ENCODE data around the gene DDB1.

Gene DDB1

DNA sequence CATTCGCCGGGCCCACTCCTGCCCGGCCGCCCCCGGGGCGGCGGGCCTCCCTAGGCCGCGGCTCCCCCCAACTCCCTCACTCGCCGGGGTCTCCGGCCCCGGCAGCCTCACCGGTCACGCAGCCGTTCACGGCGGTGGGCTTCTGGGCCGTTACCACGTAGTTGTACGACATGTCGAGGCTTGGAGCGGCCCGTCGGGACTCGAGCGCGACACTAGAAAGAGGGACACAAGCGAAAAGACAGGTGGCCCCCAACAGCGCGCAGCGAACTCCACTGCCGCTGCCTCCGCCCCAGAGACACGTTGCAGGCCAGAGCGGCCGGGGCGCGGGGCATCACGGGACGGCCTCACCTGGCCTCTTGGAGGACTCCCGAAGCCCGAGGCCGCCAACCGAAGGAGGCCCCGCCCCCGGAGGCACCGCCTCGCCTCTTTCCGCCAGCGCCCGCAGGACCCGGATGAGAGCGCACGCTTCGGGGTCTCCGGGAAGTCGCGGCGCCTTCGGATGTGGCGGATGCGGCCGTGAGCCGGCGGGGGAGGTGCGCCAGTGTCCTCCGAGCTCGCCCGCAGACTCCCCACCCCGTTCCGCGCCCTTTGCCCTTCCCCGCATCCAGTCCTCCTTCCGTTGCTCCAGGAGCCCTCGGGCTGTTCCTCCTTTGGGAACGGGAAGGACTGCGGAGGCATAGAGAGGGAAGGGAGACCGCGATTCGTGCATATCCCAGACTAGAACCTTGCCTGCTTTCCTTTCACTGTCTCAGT is at the start of gene DDB1, which contains the start of gene TKFC:
Gene DDB1 (minus strand): TSS at position 309 of the 753 bp plus-strand sequence. CDS start 137 bp downstream, at position 172.
Gene TKFC (plus strand): TSS at position 432 of the 753 bp plus-strand sequence. CDS start 1,501 bp downstream, outside the sequence.
- no peak for TF ChIP-seq GATA2 (IDR thresholded peaks at IDR 0.05; ENCODE audit: low read depth, low read length)
- TF ChIP-seq GATA3 (IDR thresholded peaks at IDR 0.05; ENCODE audit: low read depth, low read length): no peak

DNA sequence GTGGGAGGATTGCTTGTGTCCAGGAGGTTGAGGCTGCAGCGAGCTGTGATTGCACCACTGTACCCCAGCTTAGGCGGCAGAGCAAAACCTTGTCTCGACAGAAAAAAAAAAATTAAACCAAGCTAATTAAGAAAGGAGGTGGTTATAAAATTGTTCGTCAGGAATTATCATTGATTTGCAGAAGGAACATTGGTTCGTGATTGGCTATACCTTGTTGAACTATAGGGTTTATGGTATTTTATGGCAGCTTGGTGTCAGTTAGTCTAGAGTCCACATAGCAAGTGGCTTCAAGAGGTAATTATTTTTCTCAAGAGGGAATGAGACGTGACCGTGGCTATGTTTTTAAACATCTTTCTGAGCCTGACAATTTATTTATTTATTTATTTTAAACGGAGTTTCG is 48.0 kb upstream of the DDB1 start:
- TF ChIP-seq GATA2 (IDR thresholded peaks at IDR 0.05; ENCODE audit: low read depth, low read length) (no peak), GATA3 (IDR thresholded peaks at IDR 0.05; ENCODE audit: low read depth, low read length) (no peak)

DNA sequence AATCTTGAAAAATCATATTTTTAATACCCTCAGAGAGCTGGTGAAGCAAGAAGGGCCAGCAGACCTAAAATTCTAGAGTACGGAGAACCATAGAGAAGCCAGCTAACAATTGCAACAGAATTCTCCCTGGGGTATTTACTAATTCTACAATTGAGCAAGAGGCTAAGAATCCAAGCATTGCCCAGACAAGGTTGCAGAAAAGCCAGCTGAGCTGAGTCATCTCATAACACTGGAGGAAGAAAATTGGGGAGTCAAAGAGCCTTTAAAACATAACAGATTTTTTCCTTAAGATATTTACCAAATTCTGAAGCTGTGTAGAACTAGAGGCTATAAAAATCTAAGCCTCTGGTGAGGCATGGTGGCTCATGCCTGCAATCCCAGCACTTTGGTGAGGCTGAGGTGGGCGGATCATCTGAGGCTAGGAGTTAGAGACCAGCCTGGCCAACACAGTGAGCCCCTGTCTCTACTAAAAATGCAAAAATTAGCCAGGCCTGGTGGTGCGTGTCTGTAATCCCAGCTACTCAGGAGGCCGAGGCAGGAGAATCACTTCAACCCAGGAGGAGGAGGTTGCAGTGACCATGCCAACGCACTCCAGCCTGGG is 45.9 kb upstream of the DDB1 start:
- TF ChIP-seq GATA3 (IDR thresholded peaks at IDR 0.05; ENCODE audit: low read depth, low read length) (no peak), GATA2 (IDR thresholded peaks at IDR 0.05; ENCODE audit: low read depth, low read length) (no peak)

DNA sequence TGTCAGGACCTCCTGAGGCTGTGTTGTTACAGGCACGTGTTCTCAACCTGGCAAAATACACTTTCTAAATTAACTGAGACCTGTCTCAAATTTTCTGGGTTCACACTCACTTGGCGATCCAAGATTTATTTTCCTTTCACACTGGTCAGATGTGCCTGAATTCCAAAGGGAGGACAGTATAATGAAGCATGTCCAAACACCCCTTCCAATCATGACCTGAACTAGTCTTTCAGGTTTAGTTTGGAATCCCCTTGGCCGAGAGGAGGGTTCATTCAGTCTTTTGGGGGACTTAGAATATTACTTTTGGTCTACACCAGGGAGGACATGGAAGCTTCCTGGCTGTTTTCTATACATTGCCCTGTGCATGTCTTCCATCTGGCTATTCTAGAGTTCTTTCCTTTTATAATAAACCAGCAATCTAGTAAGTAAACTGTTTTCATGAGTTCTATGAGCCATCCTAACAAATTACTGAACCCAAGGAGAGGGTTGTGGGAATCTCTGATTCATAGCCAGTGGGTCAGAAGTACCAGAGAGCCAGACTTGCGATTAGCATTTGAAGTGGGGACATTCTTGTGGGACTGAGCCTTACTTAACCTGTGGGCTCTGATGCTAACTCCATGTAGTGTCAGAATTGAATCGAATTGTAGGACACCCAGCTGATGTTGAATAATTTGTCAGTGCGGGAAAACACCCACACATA is 44.7 kb upstream of the DDB1 start:
- TF ChIP-seq GATA3 (IDR thresholded peaks at IDR 0.05; ENCODE audit: low read depth, low read length) (no peak), GATA2 (IDR thresholded peaks at IDR 0.05; ENCODE audit: low read depth, low read length) (no peak)

DNA sequence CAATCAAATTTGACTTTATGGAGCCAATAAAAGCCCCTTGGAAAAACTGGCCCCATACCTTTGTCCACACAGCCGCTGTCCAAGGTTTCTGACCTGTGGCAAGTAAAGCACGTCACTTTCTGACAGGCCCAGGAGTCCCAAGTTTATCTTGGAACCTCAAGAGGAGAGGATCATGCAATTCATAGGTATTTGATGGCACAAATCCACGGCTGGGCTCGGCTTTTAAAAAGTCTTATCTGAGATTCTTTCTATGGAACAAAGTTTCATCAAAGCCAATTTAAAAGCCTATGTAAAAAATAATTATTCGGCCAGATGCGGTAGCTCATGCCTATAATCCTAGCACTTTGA is 42.8 kb upstream of the DDB1 start:
- TF ChIP-seq GATA2 (IDR thresholded peaks at IDR 0.05; ENCODE audit: low read depth, low read length): no peak
- TF ChIP-seq GATA3 (IDR thresholded peaks at IDR 0.05; ENCODE audit: low read depth, low read length): no peak

DNA sequence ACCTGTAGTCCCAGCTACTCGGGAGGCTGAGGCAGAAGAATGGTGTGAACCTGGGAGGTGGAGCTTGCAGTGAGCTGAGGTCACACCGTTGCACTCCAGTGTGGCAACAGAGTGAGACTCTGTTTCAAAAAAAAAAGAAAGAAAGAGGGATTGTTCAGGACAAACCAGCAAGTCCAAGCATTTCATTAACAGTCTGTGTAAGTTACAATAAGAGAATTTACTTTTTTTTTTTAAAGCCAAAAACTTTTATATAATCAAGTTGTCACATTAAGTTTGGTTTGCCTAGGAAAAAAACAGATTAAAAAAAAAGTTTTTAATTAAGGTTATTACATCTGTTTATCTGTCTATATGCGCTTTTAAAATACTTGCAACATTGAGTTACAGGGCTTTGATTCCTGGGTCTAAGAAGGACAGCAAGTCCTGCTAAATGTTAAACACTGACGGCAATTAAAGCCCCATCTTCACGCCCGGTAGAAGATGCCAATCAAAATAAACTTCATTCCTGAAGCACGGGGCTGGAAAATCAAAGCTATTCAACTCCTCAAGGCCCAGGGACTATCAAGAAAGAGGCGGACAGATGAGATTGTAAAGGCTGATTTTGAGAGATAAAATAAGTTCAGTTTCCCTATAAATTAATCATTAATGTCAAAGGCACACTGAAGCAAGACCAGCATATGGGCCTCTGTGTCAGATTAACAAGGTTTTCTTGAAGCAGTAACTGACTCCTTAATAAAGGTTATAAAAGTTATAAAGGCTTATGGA is 39.9 kb upstream of the DDB1 start:
- no peak for TF ChIP-seq GATA2 (IDR thresholded peaks at IDR 0.05; ENCODE audit: low read depth, low read length)
- TF ChIP-seq GATA3 (IDR thresholded peaks at IDR 0.05; ENCODE audit: low read depth, low read length): no peak

DNA sequence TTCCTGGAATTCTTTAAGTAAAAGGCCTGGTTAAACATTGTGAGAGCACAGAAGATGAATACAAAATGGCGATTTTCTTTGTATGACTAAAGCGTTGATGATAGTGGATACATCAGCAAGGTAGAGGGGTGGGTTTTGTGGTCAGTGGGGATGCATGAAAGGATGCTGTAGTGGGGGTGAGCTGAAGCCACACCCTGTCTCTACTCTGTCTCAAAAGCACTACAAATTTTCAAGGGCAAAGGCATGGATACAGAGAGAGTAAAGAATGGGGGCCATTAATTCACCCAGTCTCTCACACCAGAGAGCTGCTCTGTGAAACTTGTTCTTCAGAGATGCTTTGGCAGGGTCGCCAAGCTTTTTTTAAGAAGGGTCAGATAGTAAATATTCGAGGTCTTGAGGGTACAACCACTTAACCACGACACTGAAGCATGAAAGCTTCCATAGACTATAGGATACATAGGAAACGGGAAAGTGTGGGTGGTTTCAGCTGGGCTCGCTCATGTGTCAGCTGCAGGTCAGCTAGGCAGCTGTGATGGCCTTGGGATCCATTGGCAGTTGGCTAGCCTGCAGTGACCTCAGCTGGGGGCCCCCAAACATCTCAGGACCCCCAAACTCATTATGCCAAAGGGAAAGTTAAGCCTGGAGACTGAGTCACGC is 37.6 kb upstream of the DDB1 start:
- TF ChIP-seq GATA2 (IDR thresholded peaks at IDR 0.05; ENCODE audit: low read depth, low read length) (no peak), GATA3 (IDR thresholded peaks at IDR 0.05; ENCODE audit: low read depth, low read length) (no peak)

DNA sequence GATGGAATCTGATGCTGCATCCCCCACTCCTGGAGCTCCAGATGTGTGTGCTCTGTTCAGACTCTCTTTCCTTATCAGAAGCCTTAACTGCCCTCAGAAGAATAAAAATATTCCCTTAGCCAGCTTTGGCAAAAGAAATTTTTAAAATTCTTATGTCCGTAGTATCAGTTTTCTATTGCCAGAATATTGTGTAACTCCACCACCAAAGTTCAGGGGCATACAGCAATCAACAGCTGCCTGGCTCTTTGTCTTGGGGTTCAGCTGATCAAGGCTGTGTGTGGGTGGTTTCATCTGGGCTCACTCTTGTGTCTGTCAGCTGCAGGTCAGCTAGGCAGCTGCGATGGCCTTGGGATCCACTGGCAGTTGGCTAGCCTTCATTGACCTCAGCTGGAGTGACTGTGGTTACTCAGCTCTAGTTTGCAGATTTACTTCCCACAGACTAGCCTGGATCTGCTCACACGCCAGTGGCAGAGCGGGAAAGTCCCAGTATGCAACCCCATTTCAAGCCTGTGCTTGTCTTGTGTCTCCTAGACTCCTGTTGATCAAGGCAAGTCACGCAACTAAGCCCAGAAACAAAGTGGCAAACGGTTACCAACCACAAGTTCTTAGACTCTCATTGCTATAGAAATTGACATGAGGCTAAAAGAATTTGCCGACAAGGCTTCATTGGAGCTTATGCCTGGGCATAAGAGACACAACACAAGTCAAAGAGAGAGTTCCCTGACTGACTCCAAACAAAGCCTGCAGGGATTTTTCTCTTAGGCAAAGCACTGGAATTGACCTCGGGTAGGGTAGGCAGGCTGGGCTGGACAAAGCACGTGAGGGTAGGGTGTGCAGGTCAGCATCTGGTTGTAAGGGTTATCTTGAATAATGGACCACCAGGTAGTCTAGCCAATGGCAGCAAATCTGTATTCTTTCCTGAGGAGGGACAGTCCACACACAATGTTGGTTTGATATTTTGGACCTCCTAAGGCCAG is 36.8 kb upstream of the DDB1 start:
- no peak for TF ChIP-seq GATA3 (IDR thresholded peaks at IDR 0.05; ENCODE audit: low read depth, low read length)
- no peak for TF ChIP-seq GATA2 (IDR thresholded peaks at IDR 0.05; ENCODE audit: low read depth, low read length)

DNA sequence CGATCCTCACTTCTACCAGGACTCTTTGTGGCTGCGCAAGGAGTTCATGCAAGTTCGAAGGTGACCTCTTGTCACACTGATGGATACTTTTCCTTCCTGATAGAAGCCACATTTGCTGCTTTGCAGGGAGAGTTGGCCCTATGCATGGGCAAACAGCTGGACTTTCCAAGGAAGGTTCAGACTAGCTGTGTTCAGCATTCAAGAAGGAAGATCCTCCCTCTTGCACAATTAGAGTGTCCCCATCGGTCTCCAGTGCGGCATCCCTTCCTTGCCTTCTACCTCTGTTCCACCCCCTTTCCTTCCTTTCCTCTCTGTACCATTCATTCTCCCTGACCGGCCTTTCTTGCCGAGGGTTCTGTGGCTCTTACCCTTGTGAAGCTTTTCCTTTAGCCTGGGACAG is 35.7 kb upstream of the DDB1 start:
- TF ChIP-seq GATA2 (IDR thresholded peaks at IDR 0.05; ENCODE audit: low read depth, low read length) (no peak), GATA3 (IDR thresholded peaks at IDR 0.05; ENCODE audit: low read depth, low read length) (no peak)

DNA sequence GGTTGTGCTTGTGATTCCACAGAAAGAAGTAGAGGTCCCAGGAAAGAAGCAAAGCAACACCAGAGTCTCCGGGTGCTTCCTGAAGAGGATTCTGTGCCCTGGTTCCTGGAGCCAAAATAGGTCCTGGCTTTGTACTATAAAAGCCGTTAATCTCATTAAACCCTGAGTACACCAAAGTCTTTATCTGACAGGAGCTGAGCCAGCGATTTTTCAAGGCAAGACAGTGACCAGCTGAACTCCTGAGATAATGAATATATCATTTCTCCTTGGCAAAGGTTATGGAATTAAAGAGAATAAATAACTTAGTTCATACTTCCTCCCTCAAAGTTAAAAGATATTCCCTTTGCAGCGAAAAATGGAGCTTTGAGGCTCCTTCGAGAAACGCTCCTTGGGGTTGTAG is 34.5 kb upstream of the DDB1 start:
- no peak for TF ChIP-seq GATA2 (IDR thresholded peaks at IDR 0.05; ENCODE audit: low read depth, low read length)
- no peak for TF ChIP-seq GATA3 (IDR thresholded peaks at IDR 0.05; ENCODE audit: low read depth, low read length)

DNA sequence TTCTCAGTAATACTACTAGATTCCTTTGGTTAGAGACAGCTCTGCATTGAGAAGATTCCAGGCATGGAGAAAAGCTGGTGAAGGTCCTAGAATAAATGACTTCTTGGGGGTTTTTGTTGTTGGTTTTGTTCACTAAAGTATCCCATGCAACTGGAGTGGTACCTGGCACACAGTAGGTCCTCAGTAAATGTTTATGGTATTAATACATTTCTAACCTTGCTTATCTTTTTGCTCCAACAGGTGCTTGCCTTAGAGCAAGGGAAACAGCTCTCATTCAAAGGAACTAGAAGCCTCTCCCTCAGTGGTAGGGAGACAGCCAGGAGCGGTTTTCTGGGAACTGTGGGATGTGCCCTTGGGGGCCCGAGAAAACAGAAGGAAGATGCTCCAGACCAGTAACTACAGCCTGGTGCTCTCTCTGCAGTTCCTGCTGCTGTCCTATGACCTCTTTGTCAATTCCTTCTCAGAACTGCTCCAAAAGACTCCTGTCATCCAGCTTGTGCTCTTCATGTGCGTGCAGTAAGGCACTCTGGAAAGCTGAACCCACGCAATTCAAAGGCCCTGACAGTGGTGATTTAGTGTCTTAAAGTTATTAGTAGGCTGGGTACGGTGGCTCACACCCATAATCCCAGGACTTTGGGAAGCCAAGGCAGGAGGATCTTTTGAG is 31.2 kb upstream of the DDB1 start:
- no peak for TF ChIP-seq GATA3 (IDR thresholded peaks at IDR 0.05; ENCODE audit: low read depth, low read length)
- no peak for TF ChIP-seq GATA2 (IDR thresholded peaks at IDR 0.05; ENCODE audit: low read depth, low read length)

DNA sequence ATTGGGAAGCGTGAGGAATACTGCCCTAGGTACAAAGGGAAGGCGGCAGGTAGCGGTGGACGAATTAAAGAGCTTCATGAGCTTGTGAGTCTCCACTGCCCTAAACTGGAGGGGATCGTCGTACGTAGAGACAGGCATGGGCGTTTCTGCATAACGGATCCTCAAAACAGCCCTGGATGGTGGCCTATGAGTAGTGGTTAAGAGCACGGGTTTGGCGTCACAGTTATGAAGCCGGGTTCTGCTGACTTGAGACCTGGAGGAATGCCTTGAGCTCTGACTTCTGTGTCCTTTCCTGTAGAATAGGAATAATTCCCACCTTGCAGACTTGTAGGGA is 29.6 kb upstream of the DDB1 start:
- TF ChIP-seq GATA3 (IDR thresholded peaks at IDR 0.05; ENCODE audit: low read depth, low read length) (no peak), GATA2 (IDR thresholded peaks at IDR 0.05; ENCODE audit: low read depth, low read length) (no peak)
